ENCODE data around the gene SMS.
"Not testable (repeated sequence)": the region's sequence is repeated elsewhere in the genome, so short reads cannot be mapped to it uniquely, and the experiment has no call there.

SMS gene

GRCh38 chrX:21950557-21950956 lies 10.0 kb downstream of the SMS start:
- not testable (repeated sequence) for DNase-seq (ENCODE audit: low spot score)

DNA sequence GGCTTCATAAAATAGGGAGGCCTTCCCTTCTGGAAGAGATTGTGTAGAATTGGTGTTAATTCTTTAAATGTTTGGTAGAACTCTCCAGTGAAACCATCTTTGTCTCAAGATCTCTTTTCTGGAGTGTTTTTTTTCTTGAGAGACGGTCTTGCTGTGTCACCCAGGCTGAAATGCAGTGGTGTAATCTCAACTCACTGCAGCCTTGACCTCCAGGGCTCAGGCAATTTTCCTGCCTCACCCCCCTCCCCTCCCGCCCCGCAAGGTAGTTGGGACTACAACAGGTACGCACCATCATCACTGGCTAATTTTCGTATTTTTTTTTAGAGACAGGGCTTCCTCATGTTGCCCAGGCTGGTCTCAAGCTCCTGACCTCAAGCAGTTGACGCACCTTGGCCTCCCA lies 12.1 kb downstream of the SMS start:
- no peak for DNase-seq (ENCODE audit: low spot score)

DNA sequence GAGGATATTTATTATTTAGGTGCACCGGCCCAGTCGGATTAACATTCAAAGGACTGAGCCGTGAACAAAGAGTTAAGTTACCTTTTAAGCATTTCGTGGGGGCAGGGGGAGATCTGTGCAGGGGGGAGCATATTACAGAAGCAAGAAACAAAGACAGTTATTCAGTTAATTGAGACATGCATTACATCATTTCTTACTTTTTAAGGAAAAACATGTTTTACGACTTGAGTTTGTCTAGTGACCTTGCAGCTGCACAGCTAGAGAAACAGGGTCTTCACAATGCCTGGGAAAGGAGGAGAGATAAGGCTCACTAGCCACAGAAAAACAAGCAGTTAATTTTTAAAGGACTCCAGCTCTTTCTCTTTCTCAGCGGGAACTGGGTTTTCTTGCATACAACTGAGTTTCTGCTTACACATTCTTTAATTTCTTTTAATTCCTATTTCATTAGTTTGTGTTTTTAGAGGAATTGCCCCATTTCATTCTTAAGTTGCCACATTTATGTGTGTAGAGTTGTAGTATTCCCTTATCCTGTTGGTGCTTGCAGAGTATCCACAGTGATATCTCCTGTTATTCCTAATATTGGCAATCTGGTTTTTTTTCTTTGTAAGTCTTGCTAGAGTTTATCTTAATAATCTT lies 12.8 kb downstream of the SMS start:
- DNase-seq (ENCODE audit: low spot score) = not testable (repeated sequence)

DNA sequence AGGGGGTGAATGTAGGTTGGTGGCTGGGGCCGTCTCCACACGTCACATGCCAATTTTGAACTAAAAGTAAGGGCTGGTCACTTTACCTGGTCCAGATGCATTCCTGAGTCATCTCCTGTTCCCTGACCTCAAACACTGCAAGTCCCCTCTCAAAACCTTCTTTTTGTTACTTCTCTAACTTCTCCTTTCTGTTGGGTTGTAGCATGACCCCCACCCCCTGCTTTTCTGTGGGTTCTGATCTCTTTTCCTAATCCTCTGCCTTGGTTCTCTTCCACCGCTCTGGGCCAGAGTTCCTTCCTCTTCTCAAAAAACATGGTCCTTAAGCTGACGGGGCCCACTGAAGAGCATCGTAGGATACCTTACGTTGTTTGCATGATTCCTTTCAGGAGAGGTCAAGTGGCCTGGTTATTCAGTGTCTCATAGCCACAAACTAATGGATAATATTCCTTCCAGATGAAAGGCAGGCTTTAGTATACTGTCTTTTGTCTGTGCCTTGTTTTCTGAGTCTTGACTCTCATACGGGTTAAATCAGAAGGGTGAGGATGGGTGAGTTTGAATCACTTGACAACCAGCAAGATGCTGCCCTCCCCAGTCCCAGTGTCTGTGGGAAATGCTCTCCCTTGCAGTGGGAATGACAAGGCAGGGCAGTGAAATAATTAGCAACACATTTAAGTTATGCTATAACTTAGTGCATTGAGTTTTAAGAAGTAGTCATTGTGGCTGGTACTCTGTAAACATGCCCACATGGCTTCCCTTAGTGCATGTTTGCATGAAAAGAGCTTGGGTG lies 15.1 kb downstream of the SMS start:
- no peak for DNase-seq (ENCODE audit: low spot score)

- no peak for DNase-seq (ENCODE audit: low spot score)
These were observed 16.3 kb downstream of the SMS start for GRCh38 chrX:21956783-21957182.

DNA sequence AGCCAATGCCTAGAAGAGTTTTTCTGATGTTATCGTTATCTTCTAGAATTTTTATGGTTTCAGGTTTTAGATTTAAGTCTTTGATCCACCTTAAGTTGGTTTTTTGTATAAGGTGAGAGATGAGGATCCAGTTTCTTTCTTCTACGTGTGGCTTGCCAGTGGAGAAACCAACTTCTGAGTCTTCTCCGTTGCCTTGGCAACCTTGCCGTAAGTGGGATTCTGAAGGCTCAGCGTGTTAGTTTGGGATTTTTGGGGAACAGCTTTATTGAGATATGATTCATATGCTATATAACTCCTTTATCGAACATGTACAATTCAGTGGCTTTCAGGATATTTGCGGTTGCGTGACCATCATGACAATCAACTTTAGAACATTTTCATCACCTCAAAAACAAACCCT lies 17.7 kb downstream of the SMS start:
- DNase-seq (ENCODE audit: low spot score) = no peak

GRCh38 chrX:21958916-21959315 lies 18.4 kb downstream of the SMS start:
- DNase-seq (ENCODE audit: low spot score) = no peak

DNA sequence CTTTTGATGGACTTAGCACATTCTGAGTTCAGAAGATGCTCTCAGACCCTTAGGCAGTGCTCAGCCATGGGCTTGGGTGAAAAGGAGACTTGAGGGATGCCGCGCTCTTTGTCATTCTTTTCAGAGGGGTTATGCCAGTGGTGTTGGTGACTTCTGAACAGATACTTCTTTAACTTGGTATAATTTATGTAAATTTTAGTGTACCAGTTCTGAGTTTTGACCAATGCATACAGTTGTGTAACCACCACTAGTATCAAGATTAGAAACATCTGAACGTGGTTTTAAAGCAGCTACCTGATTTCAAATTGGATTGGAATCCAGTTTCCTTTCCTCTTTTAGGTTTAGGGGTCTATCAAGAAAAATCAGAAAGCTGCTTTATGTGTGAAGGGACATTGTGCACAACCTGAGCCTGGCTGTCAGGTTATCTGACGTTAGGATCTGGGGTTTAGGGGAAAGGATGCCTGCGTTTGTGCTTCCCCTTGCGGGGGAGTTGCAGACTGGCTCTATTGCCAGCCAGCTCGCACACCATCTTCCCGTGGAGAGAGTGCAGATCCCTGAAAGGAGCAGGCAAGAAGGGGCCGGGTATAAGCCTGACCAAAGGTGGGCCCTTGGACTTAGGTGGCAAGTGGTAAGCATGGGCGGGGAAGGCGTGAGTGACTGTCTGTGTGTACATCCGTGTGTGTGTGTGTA lies 19.0 kb downstream of the SMS start:
- no peak for DNase-seq (ENCODE audit: low spot score)

DNA sequence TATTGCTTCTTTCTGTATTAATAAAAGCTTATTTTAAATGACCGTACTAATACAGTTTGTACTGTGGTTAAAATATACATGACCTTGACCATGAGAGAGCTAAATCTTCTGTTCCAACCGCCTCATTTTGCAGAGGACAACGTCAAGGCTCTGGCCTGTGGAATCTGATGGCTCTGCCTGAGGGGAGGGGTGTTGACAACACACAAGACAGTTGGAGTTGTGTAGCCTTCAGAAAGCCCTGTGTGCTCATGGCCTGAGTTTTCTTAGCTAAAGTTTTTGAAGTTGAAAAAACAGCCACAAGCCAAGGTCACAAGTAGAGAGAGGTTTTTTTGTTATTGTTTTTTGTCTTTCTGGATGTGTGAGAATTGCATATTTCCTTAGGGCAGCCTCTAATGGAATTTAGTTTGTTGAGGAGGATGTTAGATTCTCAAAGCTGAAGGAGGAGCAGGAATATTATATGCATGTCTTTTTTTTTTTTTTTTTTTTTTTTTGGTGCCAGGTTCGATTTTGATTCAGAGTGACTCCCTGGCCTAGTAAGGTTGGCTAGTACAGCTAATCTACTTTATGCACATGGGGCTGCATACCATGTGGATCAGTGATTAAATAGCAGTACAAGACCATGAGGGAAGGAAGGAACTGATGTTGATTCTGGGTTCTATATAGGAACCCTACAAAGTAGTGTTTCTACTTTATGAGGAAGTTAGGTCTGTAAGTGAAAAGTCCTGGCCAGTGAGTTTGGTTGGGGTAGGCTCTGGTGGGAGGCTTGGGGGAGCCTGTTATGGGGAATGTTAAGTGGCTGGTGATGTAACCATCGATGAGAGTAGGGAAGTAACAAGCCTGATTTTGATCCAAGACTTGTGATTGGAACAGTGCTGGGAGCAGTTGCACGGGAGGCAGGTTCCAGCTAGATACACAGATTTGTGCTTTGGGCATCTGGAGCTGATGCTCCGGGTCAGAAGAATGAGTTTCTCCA lies 20.3 kb downstream of the SMS start:
- DNase-seq (ENCODE audit: low spot score) = no peak

DNA sequence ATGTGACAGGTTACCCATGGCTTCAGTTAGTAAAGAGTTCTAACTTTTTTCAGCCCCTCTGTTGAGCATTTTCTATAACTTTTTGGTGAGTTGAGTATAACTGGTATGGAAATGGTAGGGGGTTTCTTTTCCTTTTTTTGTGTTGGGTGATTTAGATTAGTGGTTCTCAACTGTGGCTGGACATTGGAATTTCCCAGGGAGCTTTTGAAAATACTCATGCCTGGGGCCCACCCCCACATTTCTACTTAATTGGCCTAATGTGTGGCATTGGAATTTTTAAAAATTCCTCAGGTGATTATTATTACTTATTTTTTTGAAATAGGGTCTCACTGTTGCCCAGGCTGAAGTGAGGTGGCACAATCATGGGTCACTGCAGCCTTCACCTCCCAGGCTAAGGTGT lies 21.9 kb downstream of the SMS start:
- no peak for DNase-seq (ENCODE audit: low spot score)

GRCh38 chrX:21963269-21963668 lies 22.8 kb downstream of the SMS start:
- no peak for DNase-seq (ENCODE audit: low spot score)

GRCh38 chrX:21963731-21964405 lies 23.4 kb downstream of the SMS start:
- no peak for DNase-seq (ENCODE audit: low spot score)

GRCh38 chrX:21966866-21967265 lies 26.4 kb downstream of the SMS start:
- no peak for DNase-seq (ENCODE audit: low spot score)

DNA sequence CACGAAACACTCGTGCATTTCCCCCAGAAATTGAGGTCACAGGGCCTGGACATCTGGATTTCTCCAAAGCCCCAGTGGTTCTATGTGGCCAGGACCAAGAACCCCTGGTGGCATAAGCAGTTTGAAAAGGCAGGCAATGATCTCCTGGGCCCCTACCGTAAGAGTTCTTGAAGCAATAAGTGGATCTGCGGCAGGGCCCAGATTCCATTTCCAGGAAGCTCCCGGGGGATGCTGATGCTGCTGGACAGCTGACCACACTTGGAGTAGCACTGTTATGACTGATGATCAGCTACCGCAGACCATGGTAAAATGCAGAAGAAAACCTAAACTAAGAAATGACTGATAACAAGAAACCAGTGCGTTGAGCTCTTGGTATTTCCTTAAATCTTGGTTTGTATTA lies 27.8 kb downstream of the SMS start:
- no peak for DNase-seq (ENCODE audit: low spot score)

DNA sequence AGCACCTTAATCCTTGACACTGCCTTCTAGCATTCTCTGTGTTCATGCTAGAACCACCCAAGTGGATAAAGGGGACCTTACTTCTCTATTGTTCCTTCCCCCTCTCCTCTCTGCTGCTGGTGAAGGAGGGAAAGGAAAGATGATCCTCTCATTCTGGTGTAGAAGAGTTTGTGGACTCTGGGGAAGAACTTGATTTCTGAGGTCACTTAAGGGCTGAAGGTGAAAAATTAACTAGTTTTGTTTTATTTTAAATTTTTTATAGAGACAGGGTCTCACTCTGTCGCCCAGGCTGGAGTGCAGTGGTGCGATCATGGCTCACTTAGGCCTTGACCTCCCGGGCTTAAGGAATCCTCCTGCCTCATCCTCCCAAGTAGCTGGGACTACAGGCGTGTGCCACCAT lies 29.8 kb downstream of the SMS start:
- no peak for DNase-seq (ENCODE audit: low spot score)

DNA sequence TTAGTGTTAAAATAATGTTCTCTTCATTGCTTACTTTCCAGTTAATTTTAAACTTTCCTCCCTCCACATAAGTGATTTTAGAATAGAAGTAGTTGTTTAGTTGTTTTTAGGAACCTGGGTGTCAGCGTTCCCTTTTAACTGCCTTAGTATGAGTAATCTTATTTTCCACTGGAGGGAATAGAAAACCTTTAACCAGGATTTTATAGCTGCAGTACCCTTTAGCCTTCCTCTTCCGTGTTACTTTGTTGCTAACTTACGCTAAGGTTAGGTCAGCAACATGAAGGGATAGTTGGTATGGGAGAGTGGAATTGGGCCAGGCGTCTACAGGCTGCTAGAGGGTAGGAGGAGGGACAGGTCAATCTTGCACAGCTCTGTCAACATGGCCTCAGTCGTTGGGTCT lies 31.5 kb downstream of the SMS start:
- no peak for DNase-seq (ENCODE audit: low spot score)

DNA sequence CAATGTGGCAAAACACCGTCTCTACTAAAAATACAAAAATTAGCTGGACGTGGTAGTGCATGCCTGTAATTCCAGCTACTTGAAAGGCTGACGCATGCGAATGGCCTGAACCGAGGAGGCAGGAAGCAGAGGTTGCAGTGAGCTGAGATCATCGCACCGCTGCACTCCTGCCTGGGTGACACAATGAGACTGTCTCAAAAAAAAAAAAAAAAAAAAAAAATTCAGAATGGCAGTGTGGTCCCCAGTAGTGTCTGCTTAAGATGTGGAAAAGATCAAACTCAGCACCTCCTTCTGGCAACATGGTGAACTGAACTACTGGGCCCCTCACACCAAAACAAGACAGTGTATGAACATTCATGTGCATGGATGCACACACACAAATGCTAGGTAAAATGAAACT lies 32.2 kb downstream of the SMS start:
- no peak for DNase-seq (ENCODE audit: low spot score)

DNA sequence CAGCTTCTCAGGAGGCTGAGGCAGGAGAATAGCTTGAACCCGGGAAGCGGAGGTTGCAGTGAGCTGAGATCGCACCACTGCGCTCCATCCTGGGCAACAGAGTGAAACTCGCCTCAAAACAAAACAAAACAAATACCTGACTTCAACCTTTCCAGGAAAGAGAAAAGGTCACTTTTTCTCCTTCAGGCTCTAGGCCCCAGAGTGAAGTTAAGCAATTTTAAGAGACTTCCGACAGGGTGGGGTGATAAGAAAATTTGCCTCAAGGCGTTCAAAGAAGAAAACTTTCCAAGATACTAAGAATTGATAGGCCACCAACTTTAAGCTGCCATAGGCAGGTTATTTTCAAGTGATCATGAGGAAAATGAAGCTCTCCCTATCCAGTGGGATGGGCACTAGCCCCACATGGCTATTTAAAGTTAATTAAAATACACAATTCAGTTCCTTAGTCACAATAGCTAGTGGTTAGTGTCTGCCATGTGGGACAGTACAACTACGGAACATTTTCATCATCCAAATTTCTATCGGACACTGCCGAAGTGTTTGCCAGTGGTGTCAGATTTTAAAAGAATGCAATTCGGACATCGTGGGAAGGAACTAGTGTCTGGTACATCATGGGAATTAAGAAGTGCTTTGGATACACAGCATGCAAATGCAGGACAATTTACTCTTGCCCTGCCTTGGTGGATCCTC lies 33.0 kb downstream of the SMS start:
- DNase-seq (ENCODE audit: low spot score) = no peak

- no peak for DNase-seq (ENCODE audit: low spot score)
These were observed 33.5 kb downstream of the SMS start for GRCh38 chrX:21974011-21974385.

DNA sequence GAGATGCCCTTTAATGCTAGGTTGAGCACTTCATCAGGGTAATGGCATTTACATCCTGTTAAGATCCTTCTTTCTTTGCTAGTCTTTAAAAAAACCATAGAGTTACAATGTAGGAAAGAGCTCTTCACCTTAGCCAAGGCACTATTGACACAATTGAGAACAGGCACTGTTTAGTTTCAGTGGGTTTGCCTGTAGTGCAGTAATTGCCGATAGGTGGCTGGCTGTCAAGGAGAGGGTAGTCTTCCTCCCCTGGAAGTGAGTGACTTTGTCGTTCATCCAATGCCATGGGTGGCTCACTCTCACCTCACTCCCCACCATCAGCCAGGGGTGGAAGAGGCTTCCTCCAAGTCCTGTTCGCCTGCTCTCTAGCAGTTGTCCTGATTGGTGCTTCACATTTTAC lies 34.7 kb downstream of the SMS start:
- no peak for DNase-seq (ENCODE audit: low spot score)

GRCh38 chrX:21975812-21976211 lies 35.3 kb downstream of the SMS start:
- no peak for DNase-seq (ENCODE audit: low spot score)

Data from putamen (tissue), 1 donor.